Endodermal cell (in vitro differentiated cells): ENCODE data around the gene ESR2. TPM values are rescaled to one million over a fixed set of nuclear protein-coding genes. Genes with fewer than 3 reads are reported as not detected.

Experiments
- DNase-seq: peaks from one replicate; pipeline ENCODE4 v3.0.0-alpha.2; 2017
- H3K27ac ChIP-seq: 2 replicates; pipeline ENCODE4 v1.5.1; 2013; ENCODE audit warnings: mild to moderate bottlenecking, low read depth, low read length, moderate library complexity
- H3K27me3 ChIP-seq: 2 replicates; pipeline ENCODE4 v1.6.1; 2013; ENCODE audit warnings: mild to moderate bottlenecking, low read length, moderate library complexity; ENCODE audit not compliant: insufficient read depth, control insufficient read depth, poor library complexity, severe bottlenecking
- H3K36me3 ChIP-seq: 2 replicates; pipeline ENCODE4 v1.7.0; 2013; ENCODE audit warnings: mild to moderate bottlenecking, low read length, moderate library complexity; ENCODE audit not compliant: control insufficient read depth, insufficient read depth
- H3K4me1 ChIP-seq: one replicate; pipeline ENCODE4 v1.7.0; 2013; ENCODE audit warnings: low read length; ENCODE audit not compliant: control insufficient read depth, insufficient read depth
- H3K4me3 ChIP-seq: 2 replicates; pipeline ENCODE4 v1.5.1; 2013; ENCODE audit warnings: mild to moderate bottlenecking, low read length, moderate library complexity
- H3K9ac ChIP-seq: 2 replicates; pipeline ENCODE4 v1.6.1; 2013; ENCODE audit warnings: mild to moderate bottlenecking, low read length, moderate library complexity; ENCODE audit not compliant: poor library complexity, severe bottlenecking; ENCODE audit errors: extremely low read depth
- H3K9me3 ChIP-seq: 2 replicates; pipeline ENCODE4 v1.6.1; 2013; ENCODE audit warnings: mild to moderate bottlenecking, low read length, moderate library complexity; ENCODE audit not compliant: control insufficient read depth
- H3K27ac Mint-ChIP-seq: 2 replicates; pipeline ENCODE4 v1.8.0; 2020; ENCODE audit warnings: mixed read lengths
- H3K27me3 Mint-ChIP-seq: 2 replicates; pipeline ENCODE4 v1.8.0; 2021; ENCODE audit warnings: mild to moderate bottlenecking, mixed read lengths; ENCODE audit not compliant: insufficient read depth
- H3K36me3 Mint-ChIP-seq: 2 replicates; pipeline ENCODE4 v1.8.0; 2020; ENCODE audit warnings: low read depth, mixed read lengths
- H3K4me1 Mint-ChIP-seq: 2 replicates; pipeline ENCODE4 v1.8.0; 2020; ENCODE audit warnings: mixed read lengths
- H3K4me3 Mint-ChIP-seq: 2 replicates; pipeline ENCODE4 v1.8.0; 2020; ENCODE audit warnings: mild to moderate bottlenecking, moderate library complexity, mixed read lengths
- H3K9me3 Mint-ChIP-seq: 2 replicates; pipeline ENCODE4 v1.8.0; 2020; ENCODE audit warnings: mild to moderate bottlenecking, mixed read lengths
- CTCF ChIP-seq: fragments of 200-600 bp; sonication (generic); conservative IDR thresholded peaks from 2 replicates; pipeline ENCODE4 v1.5.0; 2021; ENCODE audit warnings: antibody characterized with exemption, mild to moderate bottlenecking
- WGBS, 2 experiments: methylation state at CpG; one replicate each; pipeline versions ENCODE4 v1.1.5 to v1.1.7; 2013; ENCODE audit warnings: missing lambda C conversion rate in 2 of 2, mixed read lengths in 1 of 2; ENCODE audit not compliant: insufficient coverage in 1 of 2, insufficient read length in 1 of 2; 5-methylcytosine and 5-hydroxymethylcytosine counted together
- total RNA-seq, 2 donors: library from RNA; stranded (reverse); fragmentation: NEBNext Ultra II Directional in 1 of 2; extraction: Animal tissue kit (Norgen Biotek cat#: 25700) in 1 of 2; gene quantifications; 2 replicates in 1 of 2; 3 replicates in 1 of 2; pipeline ENCODE4 v1.2.1, GENCODE V29; 2021

Gene ESR2
- total RNA-seq, 2 donors from 2014 or later = 0.57 to 0.66 TPM

GRCh38 chr14:64123241-64123822 is 170.8 kb downstream of the ESR2 start:
- H3K27ac Mint-ChIP-seq = peak overlapping the region; percentile 39
- H3K4me1 Mint-ChIP-seq = no peaks in the 10 kb centered on the region
- 93 to 97% methylated on average over 5 of the region's 5 CpGs for WGBS, 2 experiments
- Histone ChIP-seq H3K9me3 (no peaks in the 10 kb centered on the region), H3K27ac (no peak overlapping the region), H3K9ac (no peak overlapping the region), H3K27me3 (no peaks in the 10 kb centered on the region), H3K4me1 (no peaks in the 10 kb centered on the region), H3K36me3 (peaks cover 26% of the 10 kb centered on the region), H3K4me3 (no peak overlapping the region)
- H3K36me3 Mint-ChIP-seq = peaks cover 35% of the 10 kb centered on the region
- H3K27me3 Mint-ChIP-seq = no peaks in the 10 kb centered on the region
- H3K9me3 Mint-ChIP-seq = no peaks in the 10 kb centered on the region
- TF ChIP-seq CTCF = no peak
- no peak overlapping the region for H3K4me3 Mint-ChIP-seq
- DNase-seq = no peak

GRCh38 chr14:64119980-64120379 is 174.2 kb downstream of the ESR2 start:
- Mint-ChIP-seq H3K27me3 (no peaks in the 10 kb centered on the region), H3K4me1 (no peaks in the 10 kb centered on the region), H3K9me3 (no peaks in the 10 kb centered on the region), H3K36me3 (peaks cover 28% of the 10 kb centered on the region), H3K27ac (no peak overlapping the region), H3K4me3 (no peak overlapping the region)
- H3K4me1 ChIP-seq = no peaks in the 10 kb centered on the region
- no peak overlapping the region for H3K27ac ChIP-seq
- H3K27me3 ChIP-seq = no peaks in the 10 kb centered on the region
- peaks cover 6% of the 10 kb centered on the region for H3K36me3 ChIP-seq
- TF ChIP-seq CTCF = no peak
- DNase-seq = no peak
- H3K9ac ChIP-seq = no peak overlapping the region
- no peak overlapping the region for H3K4me3 ChIP-seq
- no peaks in the 10 kb centered on the region for H3K9me3 ChIP-seq

- WGBS, 2 experiments = 98 to 100% methylated on average over 1 to 2 of the region's 2 CpGs
- no peaks in the 10 kb centered on the region for H3K4me1 ChIP-seq
- H3K27ac Mint-ChIP-seq = peak overlapping the region; percentile 4
Measured at GRCh38 chr14:64119500-64119899, 174.7 kb downstream of the ESR2 start.

More at GRCh38 chr14:64119500-64119899, 174.7 kb downstream of the ESR2 start:
- no peaks in the 10 kb centered on the region for H3K9me3 ChIP-seq
- Mint-ChIP-seq H3K4me3 (no peak overlapping the region), H3K4me1 (no peaks in the 10 kb centered on the region), H3K27me3 (no peaks in the 10 kb centered on the region), H3K9me3 (no peaks in the 10 kb centered on the region), H3K36me3 (peaks cover 29% of the 10 kb centered on the region)
- no peak for DNase-seq
- H3K27me3 ChIP-seq = no peaks in the 10 kb centered on the region
- no peak overlapping the region for H3K4me3 ChIP-seq
- H3K27ac ChIP-seq = no peak overlapping the region
- H3K9ac ChIP-seq = no peak overlapping the region
- peaks cover 5% of the 10 kb centered on the region for H3K36me3 ChIP-seq
- no peak for TF ChIP-seq CTCF
